ENCODE data around the gene GAGE12H. TPM values are rescaled to one million over a fixed set of nuclear protein-coding genes. Genes with fewer than 3 reads are reported as not detected.
"Not testable (repeated sequence)": the region's sequence is repeated elsewhere in the genome, so short reads cannot be mapped to it uniquely, and the experiment has no call there.

Gene GAGE12H
- polyA plus RNA-seq (2013), result not detected in 2 replicates

GRCh38 chrX:49579649-49580048, at the start of gene GAGE12H:
Gene GAGE12H (plus strand): TSS chrX:49579949. CDS start chrX:49581104, 1,155 bp downstream.
- no CpG with 5 or more reads among the region's 16 CpGs for WGBS (ENCODE audit: extremely low coverage, insufficient coverage, insufficient read length)
- H3K36me3 ChIP-seq (ENCODE audit: control insufficient read depth in 1 of 2, insufficient read depth in 2 of 2, low read length in 2 of 2); H3K9ac ChIP-seq (ENCODE audit: low read length); H3K27me3 ChIP-seq (ENCODE audit: insufficient read depth, low read length); H3K79me1 ChIP-seq (ENCODE audit: low read length); H3K4ac ChIP-seq (ENCODE audit: low read depth, low read length); DNase-seq; H4K91ac ChIP-seq (ENCODE audit: low read depth, low read length); H2AFZ ChIP-seq (ENCODE audit: insufficient read depth, low read length, poor library complexity); H3K14ac ChIP-seq (ENCODE audit: low read length); H3K4me1 ChIP-seq (ENCODE audit: control insufficient read depth in 1 of 2, insufficient read depth in 2 of 2, low read length in 2 of 2); H3K79me2 ChIP-seq (ENCODE audit: control insufficient read depth, insufficient read depth, low read length, poor library complexity); H3K9me3 ChIP-seq (ENCODE audit: insufficient read depth, low read depth, low read length); H3K4me2 ChIP-seq (ENCODE audit: low read length); H2BK5ac ChIP-seq (ENCODE audit: low read depth, low read length, poor library complexity); H2BK12ac ChIP-seq (ENCODE audit: low read length); H2BK120ac ChIP-seq (ENCODE audit: insufficient read depth, low read length, poor library complexity); H4K8ac ChIP-seq (ENCODE audit: low read depth, low read length); H3K4me3 ChIP-seq (ENCODE audit: low read depth, low read length); H3K23ac ChIP-seq (ENCODE audit: low read length); H2AK5ac ChIP-seq (ENCODE audit: low read length); H4K12ac ChIP-seq (ENCODE audit: low read depth, low read length); H3K27ac ChIP-seq (ENCODE audit: low read depth, low read length); H3K18ac ChIP-seq (ENCODE audit: low read length): not testable (repeated sequence)

- H3K79me2 ChIP-seq (ENCODE audit: control insufficient read depth, insufficient read depth, low read length, poor library complexity), result not testable (repeated sequence)
- no CpG with 5 or more reads among the region's 16 CpGs for whole genome bisulfite sequencing (ENCODE audit: extremely low coverage, insufficient coverage, insufficient read length)
These were observed 47.9 kb upstream of the GAGE12H start, which contains the start of gene GAGE12C for GRCh38 chrX:49531877-49532276. Gene GAGE12C (plus strand): TSS chrX:49532177. CDS start chrX:49533332, 1,155 bp downstream.

DNA sequence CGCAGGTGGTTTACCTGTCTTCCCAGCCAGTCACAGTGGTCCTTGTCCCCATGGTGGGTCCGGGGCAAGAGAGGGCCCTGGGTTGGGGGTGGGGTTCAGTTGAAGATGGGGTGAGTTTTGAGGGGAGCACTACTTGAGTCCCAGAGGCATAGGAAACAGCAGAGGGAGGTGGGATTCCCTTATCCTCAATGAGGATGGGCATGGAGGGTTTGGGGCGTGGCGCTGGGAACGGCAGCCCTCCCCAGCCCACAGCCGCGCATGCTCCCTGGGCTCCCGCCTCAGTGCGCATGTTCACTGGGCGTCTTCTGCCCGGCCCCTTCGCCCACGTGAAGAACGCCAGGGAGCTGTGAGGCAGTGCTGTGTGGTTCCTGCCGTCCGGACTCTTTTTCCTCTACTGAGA, 38.3 kb upstream of the GAGE12H start, which contains the start of gene GAGE12D:
Gene GAGE12D, plus strand, starts transcription at position 301 of the 400 bp plus-strand sequence. CDS start 1,155 bp downstream, outside the sequence.
- H3K18ac ChIP-seq (ENCODE audit: low read length); H3K9me3 ChIP-seq (ENCODE audit: insufficient read depth, low read depth, low read length); H3K4ac ChIP-seq (ENCODE audit: low read depth, low read length); H3K79me1 ChIP-seq (ENCODE audit: low read length); H3K4me3 ChIP-seq (ENCODE audit: low read depth, low read length); H2BK5ac ChIP-seq (ENCODE audit: low read depth, low read length, poor library complexity); H3K23ac ChIP-seq (ENCODE audit: low read length); H2AK5ac ChIP-seq (ENCODE audit: low read length); H3K4me1 ChIP-seq (ENCODE audit: control insufficient read depth in 1 of 2, insufficient read depth in 2 of 2, low read length in 2 of 2); H3K27me3 ChIP-seq (ENCODE audit: insufficient read depth, low read length); H3K14ac ChIP-seq (ENCODE audit: low read length); H2AFZ ChIP-seq (ENCODE audit: insufficient read depth, low read length, poor library complexity); H4K8ac ChIP-seq (ENCODE audit: low read depth, low read length); H3K9ac ChIP-seq (ENCODE audit: low read length); H2BK120ac ChIP-seq (ENCODE audit: insufficient read depth, low read length, poor library complexity); H2BK12ac ChIP-seq (ENCODE audit: low read length); H4K12ac ChIP-seq (ENCODE audit: low read depth, low read length); H4K91ac ChIP-seq (ENCODE audit: low read depth, low read length); H3K4me2 ChIP-seq (ENCODE audit: low read length); H3K27ac ChIP-seq (ENCODE audit: low read depth, low read length); H3K79me2 ChIP-seq (ENCODE audit: control insufficient read depth, insufficient read depth, low read length, poor library complexity); H3K36me3 ChIP-seq (ENCODE audit: control insufficient read depth in 1 of 2, insufficient read depth in 2 of 2, low read length in 2 of 2); DNase-seq: not testable (repeated sequence)
- WGBS (ENCODE audit: extremely low coverage, insufficient coverage, insufficient read length), result no CpG with 5 or more reads among the region's 16 CpGs

More at GRCh38 chrX:49531877-49532276, 47.9 kb upstream of the GAGE12H start, which contains the start of gene GAGE12C:
- H3K4me3 ChIP-seq (ENCODE audit: low read depth, low read length); H3K36me3 ChIP-seq (ENCODE audit: control insufficient read depth in 1 of 2, insufficient read depth in 2 of 2, low read length in 2 of 2); H2BK12ac ChIP-seq (ENCODE audit: low read length); H3K4ac ChIP-seq (ENCODE audit: low read depth, low read length); H3K4me1 ChIP-seq (ENCODE audit: control insufficient read depth in 1 of 2, insufficient read depth in 2 of 2, low read length in 2 of 2); H3K14ac ChIP-seq (ENCODE audit: low read length); H2BK120ac ChIP-seq (ENCODE audit: insufficient read depth, low read length, poor library complexity); H2AFZ ChIP-seq (ENCODE audit: insufficient read depth, low read length, poor library complexity); DNase-seq; H3K18ac ChIP-seq (ENCODE audit: low read length); H4K91ac ChIP-seq (ENCODE audit: low read depth, low read length); H3K9ac ChIP-seq (ENCODE audit: low read length); H2BK5ac ChIP-seq (ENCODE audit: low read depth, low read length, poor library complexity); H4K12ac ChIP-seq (ENCODE audit: low read depth, low read length); H3K79me1 ChIP-seq (ENCODE audit: low read length); H3K4me2 ChIP-seq (ENCODE audit: low read length); H2AK5ac ChIP-seq (ENCODE audit: low read length); H3K27ac ChIP-seq (ENCODE audit: low read depth, low read length); H4K8ac ChIP-seq (ENCODE audit: low read depth, low read length); H3K9me3 ChIP-seq (ENCODE audit: insufficient read depth, low read depth, low read length); H3K27me3 ChIP-seq (ENCODE audit: insufficient read depth, low read length); H3K23ac ChIP-seq (ENCODE audit: low read length): not testable (repeated sequence)

- not testable (repeated sequence) for H2BK5ac ChIP-seq (ENCODE audit: low read depth, low read length, poor library complexity); H3K14ac ChIP-seq (ENCODE audit: low read length); H2AFZ ChIP-seq (ENCODE audit: insufficient read depth, low read length, poor library complexity); H3K27ac ChIP-seq (ENCODE audit: low read depth, low read length); H4K12ac ChIP-seq (ENCODE audit: low read depth, low read length); H2BK120ac ChIP-seq (ENCODE audit: insufficient read depth, low read length, poor library complexity); H4K8ac ChIP-seq (ENCODE audit: low read depth, low read length); H3K9me3 ChIP-seq (ENCODE audit: insufficient read depth, low read depth, low read length); H3K79me2 ChIP-seq (ENCODE audit: control insufficient read depth, insufficient read depth, low read length, poor library complexity); H3K79me1 ChIP-seq (ENCODE audit: low read length); H3K36me3 ChIP-seq (ENCODE audit: control insufficient read depth in 1 of 2, insufficient read depth in 2 of 2, low read length in 2 of 2); H3K9ac ChIP-seq (ENCODE audit: low read length); H3K4me1 ChIP-seq (ENCODE audit: control insufficient read depth in 1 of 2, insufficient read depth in 2 of 2, low read length in 2 of 2); H3K4me2 ChIP-seq (ENCODE audit: low read length); H3K18ac ChIP-seq (ENCODE audit: low read length); H3K4me3 ChIP-seq (ENCODE audit: low read depth, low read length); H3K4ac ChIP-seq (ENCODE audit: low read depth, low read length); H2AK5ac ChIP-seq (ENCODE audit: low read length); H4K91ac ChIP-seq (ENCODE audit: low read depth, low read length); H3K23ac ChIP-seq (ENCODE audit: low read length); H2BK12ac ChIP-seq (ENCODE audit: low read length); DNase-seq; H3K27me3 ChIP-seq (ENCODE audit: insufficient read depth, low read length)
- WGBS (ENCODE audit: extremely low coverage, insufficient coverage, insufficient read length), result no CpG with 5 or more reads among the region's 16 CpGs
These were observed 28.8 kb upstream of the GAGE12H start, which contains the start of gene GAGE12E for GRCh38 chrX:49550989-49551388. Gene GAGE12E (plus strand): TSS chrX:49551289. CDS start chrX:49552444, 1,155 bp downstream.

Measured in trophoblast cell (in vitro differentiated cells and primary cell).